HG02970 (cell line): Measurements from ENCODE around the gene ISY1.
"Not testable (repeated sequence)": the region's sequence is repeated elsewhere in the genome, so short reads cannot be mapped to it uniquely, and the experiment has no call there.

Source experiments
- ATAC-seq: cut with Tn5 transposase; IDR thresholded peaks from one replicate; pipeline ENCODE4 v1.9.1; 2021; ENCODE audit warnings: mild to moderate bottlenecking, moderate library complexity, moderate number of reproducible peaks; ENCODE audit not compliant: unreplicated experiment, low FRiP score

ISY1 gene

GRCh38 chr3:129160891-129161859, at the start of gene ISY1:
ISY1 (minus strand) TSS chr3:129161063; CDS start chr3:129160975, 88 bp downstream.
- ATAC-seq: peak; percentile 84

GRCh38 chr3:129207479-129207878, 46.6 kb upstream of the ISY1 start:
- ATAC-seq: no peak

GRCh38 chr3:129205109-129205832, 44.4 kb upstream of the ISY1 start:
- ATAC-seq: no peak

GRCh38 chr3:129204473-129204872, 43.6 kb upstream of the ISY1 start:
- ATAC-seq: no peak

GRCh38 chr3:129199366-129199765, 38.5 kb upstream of the ISY1 start:
- no peak for ATAC-seq

- no peak for ATAC-seq
Measured at GRCh38 chr3:129197321-129197720, 36.5 kb upstream of the ISY1 start.

- ATAC-seq: no peak
Measured at GRCh38 chr3:129196601-129197000, 35.7 kb upstream of the ISY1 start.

- no peak for ATAC-seq
Measured at GRCh38 chr3:129195731-129196256, 34.9 kb upstream of the ISY1 start.

- not testable (repeated sequence) for ATAC-seq
Measured at GRCh38 chr3:129189793-129190192, 28.9 kb upstream of the ISY1 start.

- ATAC-seq: no peak
Measured at GRCh38 chr3:129187857-129188256, 27.0 kb upstream of the ISY1 start.

- ATAC-seq: no peak
Measured at GRCh38 chr3:129185783-129186182, 24.9 kb upstream of the ISY1 start.

GRCh38 chr3:129184784-129185542, 24.1 kb upstream of the ISY1 start:
- ATAC-seq: not testable (repeated sequence)

GRCh38 chr3:129184396-129184657, 23.5 kb upstream of the ISY1 start:
- no peak for ATAC-seq

- peak; percentile 90 for ATAC-seq
Measured at GRCh38 chr3:129183569-129184395, 22.9 kb upstream of the ISY1 start, which contains the start of gene CNBP. CNBP (minus strand) TSS chr3:129183896; CDS start chr3:129171757, 12,139 bp downstream.

- no peak for ATAC-seq
Measured at GRCh38 chr3:129182390-129183185, 21.7 kb upstream of the ISY1 start.

- no peak for ATAC-seq
Measured at GRCh38 chr3:129181819-129182218, 21.0 kb upstream of the ISY1 start.

GRCh38 chr3:129180461-129180860, 19.6 kb upstream of the ISY1 start:
- no peak for ATAC-seq

GRCh38 chr3:129176051-129176450, 15.2 kb upstream of the ISY1 start:
- ATAC-seq: no peak

GRCh38 chr3:129173725-129174124, 12.9 kb upstream of the ISY1 start:
- no peak for ATAC-seq
